ENCODE measurements around the gene SLC5A11. TPM values are rescaled to one million over a fixed set of nuclear protein-coding genes. Genes with fewer than 3 reads are reported as not detected.

SLC5A11 gene
- total RNA-seq = not detected in 2 replicates

GRCh38 chr16:24845726-24846547 lies at the start of gene SLC5A11:
TSS of gene SLC5A11 (plus strand) at chr16:24845963. CDS start at chr16:24858644, 12,681 bp downstream.

Other genes starting within 250 kb of the SLC5A11 start
- gene TNRC6A, start 116.3 kb upstream of the SLC5A11 start, total RNA-seq = 28.7 and 48.5 TPM in 2 replicates
- gene ARHGAP17, start 169.4 kb downstream of the SLC5A11 start, total RNA-seq = 28.7 and 36.9 TPM in 2 replicates